Pons (tissue), 1 donor: ENCODE data around the gene PRODH.
"Not testable (repeated sequence)": the region's sequence is repeated elsewhere in the genome, so short reads cannot be mapped to it uniquely, and the experiment has no call there.

ENCODE experiments used
- DNase-seq: peaks from one replicate; pipeline ENCODE4 v3.0.0-alpha.2; 2016; ENCODE audit warnings: low spot score

The PRODH gene, protein sequence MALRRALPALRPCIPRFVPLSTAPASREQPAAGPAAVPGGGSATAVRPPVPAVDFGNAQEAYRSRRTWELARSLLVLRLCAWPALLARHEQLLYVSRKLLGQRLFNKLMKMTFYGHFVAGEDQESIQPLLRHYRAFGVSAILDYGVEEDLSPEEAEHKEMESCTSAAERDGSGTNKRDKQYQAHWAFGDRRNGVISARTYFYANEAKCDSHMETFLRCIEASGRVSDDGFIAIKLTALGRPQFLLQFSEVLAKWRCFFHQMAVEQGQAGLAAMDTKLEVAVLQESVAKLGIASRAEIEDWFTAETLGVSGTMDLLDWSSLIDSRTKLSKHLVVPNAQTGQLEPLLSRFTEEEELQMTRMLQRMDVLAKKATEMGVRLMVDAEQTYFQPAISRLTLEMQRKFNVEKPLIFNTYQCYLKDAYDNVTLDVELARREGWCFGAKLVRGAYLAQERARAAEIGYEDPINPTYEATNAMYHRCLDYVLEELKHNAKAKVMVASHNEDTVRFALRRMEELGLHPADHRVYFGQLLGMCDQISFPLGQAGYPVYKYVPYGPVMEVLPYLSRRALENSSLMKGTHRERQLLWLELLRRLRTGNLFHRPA

DNA sequence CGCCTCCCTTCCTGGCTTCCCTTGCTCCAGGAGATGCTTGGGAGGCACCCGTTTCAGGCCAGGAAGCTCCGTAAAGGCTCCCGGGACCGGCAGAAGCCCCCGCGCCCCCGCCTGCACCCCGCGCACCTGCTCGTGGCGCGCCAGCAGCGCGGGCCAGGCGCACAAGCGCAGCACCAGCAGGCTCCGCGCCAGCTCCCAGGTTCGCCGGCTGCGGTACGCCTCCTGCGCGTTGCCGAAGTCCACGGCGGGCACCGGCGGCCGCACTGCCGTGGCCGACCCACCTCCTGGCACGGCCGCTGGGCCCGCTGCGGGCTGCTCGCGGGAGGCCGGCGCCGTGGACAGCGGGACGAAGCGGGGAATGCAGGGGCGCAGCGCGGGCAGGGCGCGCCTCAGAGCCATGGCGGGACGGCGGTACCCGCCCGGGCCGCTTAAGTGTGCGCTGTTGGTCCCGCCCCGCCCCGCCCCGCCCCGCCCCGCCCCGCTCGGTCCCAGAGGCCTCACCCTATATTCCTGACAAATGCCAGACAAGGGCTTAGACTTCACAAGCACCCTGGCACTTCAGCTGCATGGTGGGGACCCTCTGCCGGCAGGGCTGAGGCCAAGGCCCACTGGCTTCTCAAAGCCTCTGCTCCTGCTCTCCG, at the start of gene PRODH:
TSS of gene PRODH (minus strand) at position 405 of the 641 bp plus-strand sequence. CDS start at position 399, 6 bp downstream.
- DNase-seq = no peak

DNA sequence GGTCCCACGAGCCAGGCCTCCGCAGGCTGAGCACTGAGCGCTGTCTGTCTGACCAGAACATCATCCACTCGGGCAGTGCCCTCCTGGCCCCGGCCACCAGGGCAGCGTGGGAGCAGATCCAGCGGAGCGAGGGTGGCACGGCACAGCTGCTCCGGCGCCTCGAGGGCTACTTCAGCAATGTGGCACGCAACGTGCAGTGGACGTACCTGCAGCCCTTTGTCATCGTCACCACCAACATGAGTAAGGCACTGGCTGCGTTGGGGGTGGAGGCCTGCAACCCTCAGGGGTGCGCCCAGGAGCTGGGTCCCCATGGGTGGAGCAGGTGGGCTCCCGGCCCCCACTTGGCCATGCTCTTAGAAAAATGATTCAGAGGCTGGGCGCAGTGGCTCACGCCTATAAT, 49.7 kb upstream of the PRODH start:
- DNase-seq = no peak

DNA sequence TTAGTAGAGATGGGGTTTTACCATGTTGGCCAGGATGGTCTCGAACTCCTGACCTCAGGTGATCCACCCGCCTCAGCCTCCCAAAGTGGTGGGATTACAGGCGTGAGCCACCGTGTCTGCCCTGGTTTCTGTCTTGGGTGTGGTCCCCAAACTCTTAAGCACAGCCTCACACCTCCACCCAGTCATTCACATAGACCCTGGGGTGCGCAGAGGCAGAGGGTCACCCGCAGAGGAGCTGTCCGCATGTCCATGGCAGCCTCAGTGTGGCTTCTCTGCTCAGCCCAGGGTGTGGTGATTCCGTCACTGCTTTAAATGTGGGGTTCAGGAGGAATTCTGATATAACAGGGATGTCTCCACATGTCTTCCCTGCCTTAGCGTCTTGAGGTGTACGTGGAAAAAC, 48.5 kb upstream of the PRODH start:
- no peak for DNase-seq

DNA sequence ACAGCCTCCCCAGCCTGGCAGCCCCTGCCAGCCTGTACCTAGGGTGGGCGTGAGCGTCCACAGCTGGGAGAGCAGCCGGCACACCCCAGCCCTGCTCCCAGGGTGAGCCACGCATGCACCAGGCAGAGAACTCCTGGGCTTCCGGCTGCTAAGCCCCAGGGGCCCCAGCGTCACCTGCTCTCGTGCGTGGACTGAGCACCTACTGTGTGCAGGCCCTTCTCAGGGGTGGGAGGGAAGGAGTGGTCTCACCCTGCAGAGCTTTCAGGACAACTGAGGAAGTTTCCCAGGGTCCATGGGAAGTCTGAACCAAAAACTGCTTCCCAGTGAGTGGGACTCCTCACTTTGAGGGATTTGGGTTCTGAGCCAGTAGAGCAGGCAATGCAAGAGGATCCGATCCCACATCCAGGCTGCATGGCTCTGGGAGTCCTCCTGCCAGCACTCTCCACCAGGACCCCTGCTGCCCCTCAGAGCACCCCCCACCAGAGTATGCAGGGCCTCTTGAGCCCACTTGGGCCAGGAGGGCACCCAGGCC, 47.1 kb upstream of the PRODH start:
- DNase-seq = no peak

DNA sequence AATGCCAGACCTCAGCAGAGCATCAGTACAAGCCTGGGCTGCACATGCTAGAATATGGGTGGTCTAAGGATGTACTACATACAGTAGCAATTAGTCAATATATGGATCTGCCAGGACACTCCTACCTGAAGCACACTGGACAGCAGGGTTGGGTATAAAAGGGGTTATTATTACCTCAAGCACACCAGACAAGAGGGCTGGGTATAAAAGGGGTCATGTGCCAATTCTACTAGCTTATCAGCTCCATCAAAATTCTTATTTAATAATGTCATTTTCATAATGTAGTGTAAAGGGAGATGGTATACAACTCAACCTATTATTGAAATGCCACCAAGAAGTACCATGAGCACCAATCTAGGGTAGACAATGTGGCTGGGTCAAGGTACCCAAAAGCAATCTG, 44.7 kb upstream of the PRODH start:
- DNase-seq = no peak

DNA sequence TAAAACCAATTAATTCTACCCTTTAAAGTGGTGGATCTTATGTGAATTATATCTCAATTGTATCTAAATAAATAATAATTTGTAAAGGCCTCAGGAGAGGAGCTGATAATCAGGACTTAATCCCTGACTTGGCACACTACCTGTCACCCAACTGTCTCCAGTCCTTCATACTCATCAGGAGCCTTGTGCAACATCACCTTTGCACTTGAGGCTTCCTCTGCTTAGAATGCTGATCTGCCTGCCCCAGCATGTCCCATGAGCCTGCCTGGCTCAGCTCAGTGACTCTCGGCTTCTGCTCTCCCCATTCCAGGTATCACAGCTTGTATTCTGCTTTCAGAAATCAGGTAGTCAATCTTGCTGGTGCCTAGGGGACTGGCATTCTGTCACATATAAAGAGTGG, 43.9 kb upstream of the PRODH start:
- no peak for DNase-seq

DNA sequence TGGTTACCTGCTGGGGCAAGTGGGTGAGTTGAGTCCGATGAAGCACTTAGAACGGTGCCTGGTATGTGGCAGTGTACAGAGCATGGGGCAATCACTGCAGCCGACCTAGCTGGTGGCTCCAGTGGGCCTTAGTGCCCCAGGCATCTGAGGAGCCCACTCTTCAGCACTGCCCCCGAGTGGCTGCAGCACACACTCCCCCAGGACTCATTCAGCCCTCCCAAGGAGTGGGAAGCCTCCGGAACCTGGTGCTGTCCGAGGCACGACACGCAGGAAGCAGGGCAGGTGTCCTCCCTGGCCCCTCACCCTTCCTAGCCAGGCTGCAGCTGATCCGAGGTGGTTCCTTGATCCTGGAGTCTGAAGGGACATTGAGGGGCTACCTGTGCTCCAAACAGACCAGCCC, 42.4 kb upstream of the PRODH start:
- DNase-seq = no peak

DNA sequence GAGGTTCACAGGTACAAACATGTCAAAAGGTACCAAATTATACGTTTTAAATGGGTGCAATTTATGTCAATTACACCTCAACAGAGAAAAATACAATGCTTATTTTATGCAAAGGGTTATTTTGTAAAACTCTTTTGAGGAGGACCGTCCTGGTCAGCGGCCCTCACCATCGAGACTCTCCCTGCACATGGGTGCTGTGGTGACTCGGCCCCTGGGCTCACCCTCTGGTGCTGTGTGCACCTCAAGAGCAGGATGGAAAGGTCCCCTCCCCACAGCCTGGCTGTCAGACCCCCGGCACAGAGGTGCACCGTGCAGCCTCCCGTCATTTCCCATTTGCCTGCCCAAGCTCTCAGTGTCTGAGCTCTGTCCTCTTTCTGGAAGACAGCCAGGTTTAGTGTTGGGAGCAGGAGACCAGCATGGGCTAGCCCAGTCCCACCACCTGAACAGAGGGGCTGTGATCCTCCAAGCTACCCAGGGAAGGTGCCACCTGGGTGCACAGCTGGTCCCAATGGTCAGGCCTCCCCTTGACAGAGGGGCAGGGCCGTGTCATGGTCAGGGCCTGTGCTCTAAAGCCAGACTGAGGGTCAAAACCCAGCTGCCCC, 41.8 kb upstream of the PRODH start:
- DNase-seq = no peak

DNA sequence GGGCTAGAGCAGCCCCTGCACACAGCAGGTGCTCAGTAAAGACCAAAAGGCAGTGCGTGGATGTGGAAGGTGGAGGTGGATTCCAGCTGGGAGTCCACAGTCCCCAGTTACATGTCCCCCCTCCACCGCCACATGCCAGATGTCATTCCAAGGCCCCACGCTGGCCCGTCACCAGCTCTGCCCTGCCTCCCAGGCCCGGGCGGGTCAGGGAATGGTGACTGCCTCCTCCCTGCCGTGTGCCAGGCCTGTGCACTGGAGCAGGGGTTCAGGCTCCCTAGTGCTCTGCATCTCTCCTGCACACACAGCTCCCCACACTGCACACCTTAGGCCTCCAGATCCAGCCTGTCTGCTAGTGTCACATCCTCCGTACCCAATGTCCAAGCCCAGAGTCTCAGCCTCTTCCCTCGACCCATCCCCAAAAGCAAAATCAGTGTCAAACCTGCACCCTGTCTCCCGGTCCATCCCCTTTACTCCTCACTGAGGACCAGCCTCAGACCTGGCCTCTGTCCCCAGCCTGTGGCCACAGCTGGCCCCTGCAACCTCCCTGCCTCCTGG, 40.2 kb upstream of the PRODH start:
- no peak for DNase-seq

DNA sequence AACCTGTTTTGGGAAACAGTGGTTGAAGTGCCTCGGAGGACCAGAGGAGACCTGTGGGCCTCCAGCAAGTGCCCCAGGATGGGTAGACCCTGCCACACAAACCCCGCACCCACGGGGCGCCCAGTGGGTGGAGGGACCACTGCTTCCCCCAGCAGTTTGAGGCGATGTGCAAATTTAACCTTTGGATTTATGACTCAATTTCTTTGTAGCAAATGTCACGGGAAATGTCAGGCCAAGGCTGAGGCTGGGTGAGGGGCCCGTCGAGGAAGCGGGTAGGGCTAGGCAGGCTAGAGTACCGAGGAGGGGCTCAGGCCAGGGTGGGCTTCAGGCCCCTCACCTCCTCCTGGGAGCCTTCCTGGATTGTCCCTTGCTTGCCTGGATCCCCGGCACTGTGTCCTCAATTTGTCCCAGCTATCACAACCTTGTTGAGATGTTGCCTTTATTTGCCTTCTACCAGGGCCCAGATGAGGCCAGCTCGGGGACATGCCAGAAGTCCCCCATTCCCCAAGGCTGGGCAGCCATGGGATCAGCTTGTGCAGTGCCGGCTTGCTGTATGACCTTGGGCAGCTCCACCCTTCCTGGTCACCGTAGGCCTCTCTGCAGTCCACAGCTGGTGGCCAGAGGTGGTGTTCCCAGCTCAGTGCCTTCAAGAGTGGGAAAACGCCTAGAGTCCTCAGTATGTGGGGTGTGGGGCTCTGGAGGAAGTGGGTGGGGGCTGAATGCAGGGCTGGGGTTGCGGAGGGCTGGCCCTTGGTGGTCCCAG, 39.5 kb upstream of the PRODH start:
- no peak for DNase-seq

DNA sequence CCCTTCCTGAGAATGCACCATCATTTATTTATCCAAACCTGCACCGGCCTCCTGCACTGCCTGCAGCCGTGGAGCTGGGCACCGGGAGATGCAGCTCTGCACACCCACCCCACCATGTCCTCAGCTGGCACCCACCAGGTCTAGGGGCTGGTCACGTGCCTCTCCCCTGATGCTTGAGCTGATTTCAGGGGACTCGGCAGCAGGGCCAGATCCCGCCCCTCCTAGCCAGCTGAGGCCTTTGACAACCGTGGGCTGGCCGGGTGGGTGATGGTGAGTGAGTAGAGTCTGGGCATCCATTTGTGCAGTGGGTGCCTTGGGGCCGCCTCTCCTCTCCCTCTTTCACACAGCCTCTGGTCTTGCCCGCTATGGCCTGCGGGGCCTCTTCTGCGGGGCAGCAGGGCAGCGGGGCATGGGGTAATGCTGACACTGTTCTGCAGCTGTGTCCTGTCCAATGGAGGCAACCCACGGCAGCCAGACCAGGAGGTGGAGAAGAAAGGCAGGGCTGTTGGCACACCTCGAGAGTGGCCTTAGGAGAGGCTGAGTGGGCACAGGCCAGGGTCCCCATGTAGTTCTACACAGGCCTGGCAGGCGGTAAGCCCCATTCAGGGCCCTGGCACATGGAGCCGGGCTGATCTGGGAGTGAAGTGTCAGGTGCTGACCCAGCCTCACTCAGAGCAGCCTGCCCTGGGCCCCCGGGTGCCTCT, 38.5 kb upstream of the PRODH start:
- DNase-seq = no peak

DNA sequence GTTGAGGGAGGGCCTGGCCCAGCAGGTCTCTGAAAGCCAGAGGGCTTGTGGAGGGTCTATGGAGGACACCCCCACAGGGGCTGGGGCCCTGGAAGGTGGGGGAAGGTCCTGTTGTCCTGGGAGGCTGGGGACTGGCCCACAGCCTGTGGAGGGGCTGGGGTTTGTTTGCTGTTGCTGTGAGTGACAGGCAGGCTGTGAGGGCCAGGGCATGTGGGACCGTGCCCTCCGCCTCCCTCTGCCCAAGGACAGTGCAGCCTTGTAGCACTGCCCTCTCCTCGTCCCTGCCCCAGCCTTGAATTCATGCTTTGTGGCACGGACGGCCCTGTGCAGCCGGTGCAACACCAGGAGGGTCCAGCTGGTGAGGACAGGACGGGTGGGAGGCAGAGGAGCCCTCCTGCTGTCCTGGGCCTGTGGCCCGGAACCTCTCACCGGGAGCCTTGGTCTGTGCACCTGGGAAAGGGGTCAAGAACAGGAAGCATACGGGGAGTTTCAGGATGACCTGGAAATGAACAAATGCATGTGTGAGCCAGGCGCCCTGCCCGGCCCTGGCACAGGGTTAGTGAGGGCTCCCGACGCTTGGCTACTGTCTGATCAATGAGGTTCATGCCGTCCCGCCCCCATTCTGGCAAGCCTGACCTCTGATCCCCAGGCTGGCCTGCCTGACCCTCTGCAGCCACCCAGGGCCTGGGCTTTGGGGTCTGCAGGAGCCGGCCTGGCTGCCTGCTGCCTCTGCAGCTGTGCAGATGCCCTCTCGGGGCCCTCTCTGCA, 37.4 kb upstream of the PRODH start:
- no peak for DNase-seq

DNA sequence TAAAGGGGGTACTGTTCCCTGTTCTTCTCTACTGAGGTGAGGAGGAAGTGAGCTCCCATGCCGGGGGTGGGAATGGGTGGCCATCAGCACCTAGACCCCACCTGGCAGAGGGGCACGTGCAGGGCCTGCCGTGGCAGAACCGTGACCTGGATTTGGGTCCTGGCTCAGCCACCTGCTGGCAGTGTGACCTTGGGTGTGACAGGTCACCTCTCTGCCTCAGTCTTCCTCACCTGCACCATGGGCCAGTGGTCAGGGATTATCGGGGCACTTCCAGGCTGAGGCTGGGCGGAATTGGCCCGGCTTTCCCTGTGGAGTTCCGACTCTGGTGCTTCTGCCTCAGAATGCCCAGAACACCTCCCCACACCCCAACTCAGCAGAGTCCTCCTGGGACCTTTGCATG, 36.5 kb upstream of the PRODH start:
- DNase-seq = not testable (repeated sequence)

DNA sequence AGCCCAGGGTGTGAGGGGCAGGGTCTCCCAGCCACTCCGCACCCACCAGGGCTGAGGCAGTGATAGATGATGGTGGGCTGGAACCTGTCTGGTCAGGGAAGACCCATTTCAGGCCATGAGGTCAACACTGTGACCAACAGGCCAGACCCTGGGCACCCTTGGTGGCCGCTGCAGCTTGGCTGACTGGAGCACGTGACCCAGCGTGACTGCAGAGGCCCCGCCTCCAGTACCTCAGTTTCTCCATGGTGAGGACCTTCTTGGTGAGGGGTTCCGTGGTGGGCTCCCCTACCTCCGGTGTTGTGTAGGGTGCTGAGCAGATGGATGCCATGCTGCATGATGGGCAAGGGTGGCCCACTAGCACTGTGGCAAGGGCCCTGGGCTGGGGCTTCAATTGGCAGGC, 35.9 kb upstream of the PRODH start:
- DNase-seq = not testable (repeated sequence)

DNA sequence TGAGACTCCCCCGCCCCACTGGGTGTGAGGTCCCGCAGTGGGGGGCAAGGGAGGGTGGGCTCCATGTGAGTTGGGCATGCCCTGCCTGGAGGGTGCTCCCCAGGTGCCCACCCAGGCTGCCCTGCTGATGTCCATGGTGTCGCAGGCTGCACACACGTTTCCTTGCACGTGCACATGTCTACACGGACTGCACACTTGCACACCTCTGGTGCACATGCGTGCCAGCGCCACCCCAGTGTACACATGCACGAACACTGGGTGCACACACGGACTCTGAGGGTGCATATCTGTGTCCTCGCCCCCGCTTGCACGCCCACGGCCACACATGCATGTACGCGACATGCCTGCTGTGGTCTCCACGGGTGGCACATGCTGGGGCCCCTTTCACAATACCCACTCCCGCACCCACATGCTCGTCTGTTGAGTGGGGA, 35.2 kb upstream of the PRODH start:
- no peak for DNase-seq

DNA sequence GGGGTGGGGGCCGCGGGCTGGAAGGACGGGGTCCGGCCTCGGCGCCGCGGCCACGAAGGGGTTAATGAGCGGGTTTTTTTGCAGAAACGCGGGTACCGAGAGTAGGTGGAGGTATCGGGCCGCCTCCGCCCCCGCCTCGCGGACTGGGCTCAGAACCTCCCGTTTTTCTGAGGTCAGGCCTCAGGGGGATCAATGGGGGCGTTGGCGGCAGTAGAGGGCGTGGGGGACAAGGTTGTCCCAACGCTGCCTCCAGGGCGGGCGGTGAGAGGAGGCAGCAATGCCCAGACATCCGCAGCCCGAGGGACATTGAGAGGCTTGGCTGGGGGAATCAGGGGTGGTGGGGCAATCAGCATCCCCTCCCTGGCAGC, 34.8 kb upstream of the PRODH start:
- DNase-seq = no peak

DNA sequence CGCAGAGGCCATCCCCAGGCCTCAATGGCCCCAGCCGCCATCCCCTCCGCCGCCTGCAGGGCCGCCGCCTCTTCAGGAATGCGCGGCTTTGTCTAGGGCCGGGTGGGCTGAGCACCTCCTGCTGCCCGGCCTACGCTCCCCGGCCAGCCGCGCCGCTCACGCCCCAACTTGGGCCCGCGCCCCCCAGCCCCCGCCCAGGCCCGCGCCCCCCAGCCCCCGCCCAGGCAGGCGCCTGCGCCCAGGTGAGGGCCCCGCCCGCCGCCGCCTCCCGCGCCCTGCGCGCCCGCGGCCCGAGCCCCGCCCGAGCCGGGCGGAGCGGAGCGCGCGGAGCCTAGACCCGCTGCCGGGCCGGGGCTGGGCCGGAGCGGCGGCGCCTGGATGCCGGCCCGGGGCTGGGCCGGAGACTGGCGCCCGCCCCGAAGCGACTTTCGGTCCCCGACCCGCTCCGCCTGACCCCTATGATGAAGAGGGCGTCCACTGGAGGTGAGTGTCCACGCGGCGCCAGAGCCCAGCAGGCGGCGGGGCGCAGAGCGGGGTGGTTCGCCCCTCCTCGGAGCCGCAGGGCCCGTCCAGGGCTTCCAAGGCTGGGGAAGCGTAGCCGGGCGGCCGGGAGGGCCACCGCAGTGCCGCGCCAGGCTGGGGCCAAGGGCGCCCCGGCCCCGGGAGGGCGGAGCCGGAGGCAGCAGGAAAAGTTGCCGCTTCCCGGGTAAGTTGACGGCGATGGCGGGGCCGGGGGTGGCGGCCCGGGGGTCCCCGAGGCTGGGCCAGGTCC, 34.3 kb upstream of the PRODH start:
- DNase-seq = no peak

DNA sequence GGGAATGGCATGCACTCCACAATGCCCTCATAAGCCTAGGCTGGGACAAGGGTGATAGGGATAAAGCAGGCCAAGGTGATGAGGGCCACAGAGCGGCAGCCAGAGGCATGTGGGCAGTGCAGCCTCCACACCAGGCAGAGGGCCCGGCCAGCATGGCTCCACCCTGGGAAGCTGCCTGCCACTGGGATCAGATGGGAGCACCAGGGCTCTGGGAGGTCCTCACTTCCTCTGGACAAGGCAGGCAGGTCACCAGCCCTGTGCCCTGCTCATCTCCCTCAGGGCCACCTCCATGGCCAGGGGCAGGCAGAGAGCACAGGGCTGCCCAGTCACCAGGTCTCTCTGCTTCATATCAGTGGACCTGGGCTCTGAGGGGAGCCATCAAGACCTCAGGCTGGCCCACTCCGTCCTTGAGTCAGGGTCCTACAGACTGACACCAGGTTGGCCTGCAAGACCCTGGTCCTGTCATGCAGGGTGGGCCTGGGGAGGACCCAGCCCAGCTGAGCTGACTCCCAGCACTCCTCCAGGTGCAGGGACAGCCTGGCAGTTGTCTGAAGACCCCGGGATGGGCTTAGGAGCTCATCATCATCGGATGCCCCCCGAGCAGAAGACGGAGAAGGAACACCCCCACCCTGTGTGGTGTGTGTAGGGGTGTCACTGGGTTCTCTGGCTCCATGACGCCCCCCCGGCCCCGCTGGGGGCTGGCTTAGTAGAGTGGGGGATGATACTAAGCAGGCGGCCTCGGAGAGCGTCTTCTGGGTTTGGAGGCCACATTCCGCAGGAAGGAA, 33.3 kb upstream of the PRODH start:
- not testable (repeated sequence) for DNase-seq
